H7 (cell line): ENCODE data around the gene BIRC7. TPM values are rescaled to one million over a fixed set of nuclear protein-coding genes. Genes with fewer than 3 reads are reported as not detected.

ENCODE experiments used
- DNase-seq: peaks from one replicate; pipeline ENCODE4 v3.0.0; 2012
- H3K27me3 ChIP-seq: 2 replicates; pipeline ENCODE4 v1.6.0; 2011; ENCODE audit warnings: mild to moderate bottlenecking, low read length; ENCODE audit not compliant: control insufficient read depth, insufficient read depth
- H3K36me3 ChIP-seq: replicated peaks from 2 replicates; pipeline ENCODE4 v1.5.1; 2011; ENCODE audit warnings: low read length; ENCODE audit not compliant: control insufficient read depth, insufficient read depth
- H3K4me3 ChIP-seq: 2 replicates; pipeline ENCODE4 v1.5.1; 2011; ENCODE audit warnings: low read depth, mild to moderate bottlenecking, control low read depth, low read length, moderate library complexity; ENCODE audit not compliant: insufficient read depth
- total RNA-seq: library from RNA; depleted of rRNA; stranded (reverse); fragments of >200 nt; shearing (Covaris generic); gene quantifications from 2 replicates; pipeline ENCODE4 v1.2.3, GENCODE V29; 2014

BIRC7 gene
- total RNA-seq, 1 experiment from 2014 or later, result not detected

DNA sequence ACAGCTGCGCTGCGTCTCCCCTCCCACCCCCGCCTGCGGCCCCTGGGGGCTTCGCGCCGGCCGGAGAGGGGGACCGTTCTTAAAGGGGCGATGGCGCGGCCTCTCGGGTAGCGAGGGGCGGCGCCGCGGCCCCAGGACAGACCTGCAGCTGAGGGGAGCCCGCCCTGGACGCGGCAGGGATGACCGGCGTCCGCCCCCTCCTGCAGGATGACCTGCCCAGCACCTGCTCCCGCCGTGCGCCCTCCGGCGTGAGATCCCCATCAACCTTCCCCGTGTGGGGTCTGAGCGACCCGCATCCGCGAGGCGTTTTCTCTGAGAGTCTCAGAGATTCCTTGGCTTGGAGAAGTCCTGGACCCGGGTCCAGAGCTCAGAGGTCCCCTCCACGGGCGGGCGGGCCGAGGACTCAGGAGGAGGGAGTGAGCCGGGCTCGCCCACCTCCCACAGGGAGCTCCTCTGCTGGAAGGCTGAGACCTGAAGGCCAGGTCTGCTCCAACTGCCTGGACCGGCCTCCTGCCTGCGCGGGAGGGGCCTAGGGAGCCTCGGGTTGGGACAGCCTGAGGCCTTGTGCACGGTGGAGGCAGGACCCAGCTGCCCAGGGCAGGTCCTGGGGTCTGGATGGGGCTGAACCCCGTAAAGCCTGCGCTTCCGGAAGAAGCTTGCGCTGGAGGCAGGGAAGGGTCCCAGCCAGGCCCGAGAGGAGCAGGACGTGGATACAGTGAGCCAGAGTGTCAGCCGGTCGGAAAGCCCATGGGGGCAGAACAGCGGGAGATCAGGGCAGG, 19.1 kb downstream of the BIRC7 start:
- Histone ChIP-seq H3K4me3 (peak overlapping the region; percentile 44), H3K36me3 (no peaks in the 10 kb centered on the region), H3K27me3 (peaks cover 38% of the 10 kb centered on the region)
- peak; percentile 94 for DNase-seq

DNA sequence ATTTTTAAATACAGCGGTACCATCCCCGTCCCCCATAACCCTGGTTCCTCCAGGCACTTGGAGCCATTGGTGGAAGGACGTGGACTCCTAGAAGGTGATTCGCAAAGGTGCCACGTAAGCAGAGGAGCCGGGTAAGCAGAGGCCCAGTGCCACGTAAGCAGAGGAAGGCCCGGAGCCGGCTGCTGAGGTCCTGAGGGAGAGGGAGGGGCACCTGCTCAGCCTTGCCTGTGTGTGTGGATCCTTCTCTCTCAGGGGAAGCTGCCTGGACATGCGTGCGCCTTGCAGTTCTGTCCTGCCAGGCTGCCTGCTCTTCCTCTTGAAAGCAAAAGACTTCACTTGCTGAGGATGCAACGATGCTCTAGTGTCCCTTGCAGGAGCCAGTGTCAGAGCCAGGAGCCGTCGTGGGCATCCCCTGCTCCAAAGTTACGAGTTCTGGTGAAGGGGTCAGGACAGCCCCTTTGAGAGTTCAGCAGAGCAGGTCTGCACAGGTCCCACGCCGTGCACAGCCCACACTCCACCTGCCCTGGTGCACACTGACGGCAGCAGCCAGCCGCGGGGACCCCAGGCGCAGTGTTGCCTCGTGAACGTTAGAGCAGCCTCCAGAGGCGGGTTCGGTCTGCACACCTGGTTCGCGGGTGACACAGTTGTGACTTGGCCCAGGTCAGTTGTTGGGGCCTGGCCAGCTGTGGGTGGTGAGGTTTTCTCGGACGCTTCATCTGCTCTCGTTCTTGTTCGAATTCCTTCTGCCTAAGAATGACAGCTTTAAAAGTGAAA, 20.4 kb downstream of the BIRC7 start:
- DNase-seq, result no peak
- H3K27me3 ChIP-seq, result peaks cover 38% of the 10 kb centered on the region
- H3K4me3 ChIP-seq, result no peak overlapping the region
- H3K36me3 ChIP-seq, result no peaks in the 10 kb centered on the region

DNA sequence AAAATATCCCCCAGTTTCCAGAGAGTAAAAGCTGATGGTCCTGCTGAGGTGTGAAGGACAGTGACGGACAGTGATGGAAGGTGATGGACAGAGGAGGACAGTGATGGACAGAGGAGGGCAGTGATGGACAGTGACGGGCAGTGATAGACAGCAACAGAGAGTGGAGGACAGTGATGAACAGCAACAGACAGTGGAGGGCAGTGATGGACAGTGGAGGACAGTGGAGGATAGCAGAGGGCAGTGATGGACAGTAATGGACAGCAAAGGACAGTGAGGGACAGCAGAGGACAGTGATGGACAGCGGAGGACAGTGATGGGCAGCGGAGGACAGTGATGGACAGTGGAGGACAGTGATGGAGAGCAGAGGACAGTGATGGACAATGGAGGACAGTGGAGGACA, 21.2 kb downstream of the BIRC7 start:
- no peaks in the 10 kb centered on the region for H3K36me3 ChIP-seq
- no peak for DNase-seq
- H3K27me3 ChIP-seq, result peaks cover 36% of the 10 kb centered on the region
- no peak overlapping the region for H3K4me3 ChIP-seq

DNA sequence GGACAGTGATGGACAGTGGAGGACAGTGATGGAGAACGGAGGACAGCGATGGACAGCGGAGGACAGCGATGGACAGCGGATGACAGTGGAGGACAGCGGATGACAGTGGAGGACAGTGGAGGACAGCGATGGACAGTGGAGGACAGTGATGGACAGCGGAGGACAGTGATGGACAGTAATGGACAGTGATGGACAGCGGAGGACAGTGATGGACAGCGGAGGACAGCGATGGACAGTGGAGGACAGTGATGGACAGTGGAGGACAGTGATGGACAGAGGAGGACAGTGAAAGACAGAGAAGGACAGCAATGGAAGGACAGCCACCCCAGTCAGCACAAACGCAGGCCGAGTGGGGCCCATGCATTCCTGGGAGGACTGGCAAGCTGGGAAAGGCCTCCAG, 21.9 kb downstream of the BIRC7 start:
- Histone ChIP-seq H3K36me3 (no peaks in the 10 kb centered on the region), H3K27me3 (peaks cover 30% of the 10 kb centered on the region), H3K4me3 (no peak overlapping the region)
- DNase-seq, result no peak

DNA sequence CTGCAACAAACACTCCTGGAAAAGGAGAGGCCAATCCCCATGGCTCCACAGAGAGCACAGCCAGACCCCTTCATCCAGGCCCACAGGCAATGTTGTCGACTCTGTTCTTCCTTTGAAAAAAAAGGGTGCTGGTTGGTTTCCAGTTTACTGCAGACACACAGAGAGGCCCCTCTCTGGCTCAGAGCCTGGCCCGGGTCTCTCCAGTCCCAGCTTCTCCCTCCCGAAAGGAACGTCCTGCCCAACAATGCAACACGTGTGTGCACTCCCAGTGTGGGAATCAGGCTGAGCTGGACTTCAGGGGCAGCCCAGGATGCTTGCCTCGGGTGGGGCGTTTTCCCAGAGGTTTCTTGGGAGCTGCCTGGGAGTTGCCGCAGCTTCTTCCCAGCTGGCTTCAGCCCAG, 23.1 kb downstream of the BIRC7 start:
- DNase-seq, result no peak
- Histone ChIP-seq H3K36me3 (no peaks in the 10 kb centered on the region), H3K27me3 (peaks cover 19% of the 10 kb centered on the region), H3K4me3 (no peak overlapping the region)

DNA sequence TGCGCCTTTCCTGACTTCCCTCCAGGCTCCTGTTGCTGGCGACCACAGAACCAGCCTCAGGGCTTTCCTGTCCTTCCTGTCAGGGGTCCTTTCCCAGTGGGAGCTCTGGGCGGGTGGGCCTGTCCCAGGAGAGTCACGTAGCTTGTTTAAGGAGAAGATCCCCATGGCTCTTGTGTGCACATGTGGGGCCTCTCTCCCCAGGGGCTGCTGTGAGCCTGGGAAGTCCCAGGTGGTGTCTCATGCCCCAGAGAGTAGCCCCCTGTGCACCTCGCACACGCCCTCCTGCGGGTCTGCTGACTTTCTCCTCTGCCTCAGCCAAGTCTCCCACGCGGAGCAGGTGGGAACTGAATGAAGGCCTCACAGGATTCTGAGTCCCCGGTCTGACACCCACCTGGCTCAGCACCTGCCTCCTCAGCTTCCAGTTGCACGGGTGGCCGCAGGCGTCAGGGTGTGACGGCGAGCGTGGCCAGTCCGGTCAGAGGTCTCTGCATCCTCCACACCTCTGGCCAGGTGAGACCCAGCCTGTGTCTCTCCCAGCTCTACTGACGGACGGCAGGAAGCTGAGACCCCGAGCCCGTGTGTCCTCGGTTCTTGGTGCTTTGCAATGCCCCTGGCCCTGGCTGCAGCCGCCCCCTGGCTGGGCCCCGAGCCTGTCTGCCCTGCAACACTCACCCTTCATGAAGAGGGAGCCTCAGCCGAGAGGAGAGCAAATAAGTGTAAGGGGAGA, 24.2 kb downstream of the BIRC7 start:
- H3K4me3 ChIP-seq, result no peak overlapping the region
- DNase-seq, result no peak
- no peaks in the 10 kb centered on the region for H3K36me3 ChIP-seq
- H3K27me3 ChIP-seq, result peaks cover 9% of the 10 kb centered on the region

DNA sequence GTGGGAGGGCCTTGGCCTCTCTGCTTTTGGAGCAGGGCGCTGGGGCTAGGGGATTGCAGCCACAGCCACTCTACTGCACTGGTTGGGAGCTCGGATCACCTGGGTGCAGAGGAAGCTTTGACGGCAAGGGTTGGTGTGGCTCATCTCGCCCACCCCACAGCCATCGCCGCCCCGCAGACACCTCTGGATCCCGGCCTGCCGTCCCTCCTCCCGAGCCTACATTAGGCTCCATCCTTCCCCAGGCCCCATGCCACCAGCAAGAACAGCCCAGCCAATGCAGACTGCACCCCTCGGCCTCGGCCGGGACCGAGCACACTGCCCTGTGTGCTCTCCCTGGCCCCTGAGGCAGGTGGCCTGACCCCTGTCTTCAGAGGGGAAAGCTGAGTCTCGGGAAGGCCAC, 24.8 kb downstream of the BIRC7 start:
- no peak for DNase-seq
- no peaks in the 10 kb centered on the region for H3K36me3 ChIP-seq

DNA sequence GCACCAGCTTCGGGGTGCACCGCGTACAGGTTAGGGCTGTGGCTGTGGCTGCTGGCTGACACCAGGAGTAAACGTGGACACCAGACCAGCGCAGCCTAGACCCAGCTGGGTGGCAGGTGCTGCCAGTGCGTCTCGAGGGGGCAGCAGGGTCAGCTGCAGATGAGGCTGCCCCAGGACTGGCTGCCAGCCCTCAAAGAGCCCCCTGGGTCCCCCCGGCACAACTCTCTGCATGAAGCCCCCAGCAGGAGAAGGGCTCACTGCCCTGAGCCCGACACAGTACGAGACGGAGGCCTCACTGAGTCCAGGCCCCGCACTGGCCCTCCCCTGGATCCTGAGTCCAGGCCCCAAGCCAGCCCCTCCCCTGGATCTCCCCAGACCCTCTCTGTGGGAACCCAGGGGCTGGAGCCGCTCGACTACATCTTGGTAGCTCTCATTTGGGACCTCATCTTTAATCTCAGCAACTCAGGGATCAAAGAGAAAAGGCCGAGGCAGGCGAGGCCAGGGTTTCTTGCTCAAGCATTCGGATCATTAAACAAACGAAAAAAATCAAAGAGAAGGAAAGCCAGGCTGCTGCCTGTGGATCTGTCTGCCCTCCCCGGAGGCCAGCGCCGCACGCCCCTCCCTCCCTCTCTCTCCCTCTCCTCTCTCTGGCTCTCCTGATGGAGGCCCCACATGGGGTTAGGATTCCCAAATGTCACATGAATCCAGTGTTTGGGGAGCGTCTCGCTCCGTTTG, 25.5 kb downstream of the BIRC7 start:
- no peaks in the 10 kb centered on the region for H3K36me3 ChIP-seq
- no peaks in the 10 kb centered on the region; the same call in 1 of the 2 replicates for H3K27me3 ChIP-seq
- no peak overlapping the region for H3K4me3 ChIP-seq
- no peak for DNase-seq

More for the DNA sequence above, 24.8 kb downstream of the BIRC7 start:
- H3K4me3 ChIP-seq, result no peak overlapping the region
- peaks cover 4% of the 10 kb centered on the region for H3K27me3 ChIP-seq

DNA sequence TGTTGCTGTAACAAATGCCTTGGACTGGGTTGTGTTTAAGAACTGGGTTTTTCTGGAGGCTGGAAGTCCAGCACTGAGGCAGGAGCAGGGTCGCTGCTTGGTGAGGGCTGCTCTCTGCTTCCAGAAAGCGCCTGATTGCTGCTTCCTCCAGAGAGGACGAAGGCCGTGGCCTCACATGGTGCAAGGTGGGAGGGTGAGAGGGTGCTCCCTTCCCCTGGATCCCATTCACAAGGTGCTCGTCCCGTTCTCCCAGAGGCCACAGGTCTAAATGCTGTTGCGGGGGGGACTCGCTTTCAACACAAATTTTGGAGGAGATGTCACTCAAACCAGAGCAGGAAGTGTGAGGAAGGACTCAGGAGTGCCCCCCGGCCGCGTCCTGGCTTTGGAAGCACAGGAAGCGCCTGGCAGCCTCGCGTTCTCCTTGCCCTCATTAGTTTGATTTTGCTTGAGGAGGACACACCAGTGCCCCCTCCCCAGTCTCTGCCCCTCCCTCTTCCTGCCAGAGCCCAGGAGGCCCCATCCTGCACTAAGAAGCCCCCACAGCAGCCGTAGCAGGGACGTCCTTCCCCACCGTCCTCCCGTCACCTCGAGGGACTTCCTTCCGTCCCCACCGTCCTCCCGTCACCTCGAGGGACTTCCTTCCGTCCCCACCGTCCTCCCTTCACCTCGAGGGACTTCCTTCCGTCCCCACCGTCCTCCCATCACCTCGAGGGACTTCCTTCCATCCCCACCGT, 26.3 kb downstream of the BIRC7 start:
- no peaks in the 10 kb centered on the region for H3K27me3 ChIP-seq
- no peaks in the 10 kb centered on the region for H3K36me3 ChIP-seq
- no peak for DNase-seq
- H3K4me3 ChIP-seq, result no peak overlapping the region

DNA sequence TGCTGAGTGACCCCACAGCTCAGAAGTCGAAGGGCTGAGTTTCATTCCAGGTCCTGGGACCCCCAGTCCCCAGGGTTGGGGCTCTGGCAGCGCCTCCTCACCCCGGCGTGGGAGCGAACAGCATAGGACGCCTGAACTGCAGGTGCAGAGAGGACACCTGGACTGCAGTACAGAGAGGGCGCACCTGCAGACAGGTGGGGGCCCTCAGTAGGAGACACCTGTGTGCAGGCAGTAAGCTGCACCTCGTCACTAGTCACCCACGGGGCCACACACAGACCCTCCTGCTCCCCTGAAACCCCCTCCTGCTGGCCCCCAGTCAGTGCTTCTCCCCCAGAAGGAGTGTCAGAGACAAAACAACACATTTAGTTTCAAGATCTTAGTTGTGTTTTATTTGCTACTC, 27.1 kb downstream of the BIRC7 start:
- Histone ChIP-seq H3K27me3 (no peaks in the 10 kb centered on the region), H3K4me3 (no peak overlapping the region), H3K36me3 (no peaks in the 10 kb centered on the region)
- no peak for DNase-seq

DNA sequence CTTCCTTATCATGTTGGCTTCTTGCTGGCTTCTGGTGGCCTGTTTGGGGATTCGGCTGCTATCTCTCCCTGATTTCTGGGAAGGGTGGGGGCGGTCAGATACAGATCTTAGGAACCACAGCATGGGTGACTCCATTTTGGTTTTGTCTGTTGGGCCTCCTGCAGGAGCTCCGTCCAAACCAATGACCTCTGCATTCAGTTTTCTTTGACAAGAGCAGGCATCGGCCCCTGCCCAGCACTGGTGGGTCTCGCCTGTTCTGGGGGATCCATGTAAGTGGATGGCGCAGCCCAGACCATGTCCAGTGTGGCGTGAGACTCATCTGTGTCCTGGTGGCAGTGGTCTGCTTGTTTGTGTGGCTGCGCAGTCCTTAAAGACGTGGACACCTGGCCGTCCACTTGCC, 28.3 kb downstream of the BIRC7 start:
- Histone ChIP-seq H3K27me3 (no peaks in the 10 kb centered on the region), H3K4me3 (no peak overlapping the region)

DNA sequence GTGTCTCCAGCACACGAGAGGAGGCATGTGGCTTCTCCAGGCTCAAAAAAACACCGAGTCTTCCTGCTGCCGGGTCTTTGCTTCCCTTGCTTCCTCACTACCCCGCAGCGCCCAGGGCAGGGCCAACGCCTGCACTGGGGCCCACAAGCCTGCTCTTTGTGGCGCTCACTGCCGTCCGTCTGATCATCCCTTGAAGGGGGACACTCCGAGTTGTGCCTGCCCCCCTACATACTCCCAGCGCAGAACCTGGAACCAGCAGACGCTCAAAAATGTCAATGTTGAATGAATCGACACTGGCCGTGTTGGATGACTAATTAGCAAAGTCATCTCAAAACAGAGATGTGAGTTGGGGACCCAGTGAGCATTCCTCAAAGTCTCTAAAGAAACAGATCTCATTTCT, 28.8 kb downstream of the BIRC7 start:
- no peaks in the 10 kb centered on the region for H3K27me3 ChIP-seq
- DNase-seq, result no peak
- no peak overlapping the region for H3K4me3 ChIP-seq
- no peaks in the 10 kb centered on the region for H3K36me3 ChIP-seq

More for the DNA sequence above, 28.3 kb downstream of the BIRC7 start:
- DNase-seq, result no peak
- no peaks in the 10 kb centered on the region for H3K36me3 ChIP-seq

DNA sequence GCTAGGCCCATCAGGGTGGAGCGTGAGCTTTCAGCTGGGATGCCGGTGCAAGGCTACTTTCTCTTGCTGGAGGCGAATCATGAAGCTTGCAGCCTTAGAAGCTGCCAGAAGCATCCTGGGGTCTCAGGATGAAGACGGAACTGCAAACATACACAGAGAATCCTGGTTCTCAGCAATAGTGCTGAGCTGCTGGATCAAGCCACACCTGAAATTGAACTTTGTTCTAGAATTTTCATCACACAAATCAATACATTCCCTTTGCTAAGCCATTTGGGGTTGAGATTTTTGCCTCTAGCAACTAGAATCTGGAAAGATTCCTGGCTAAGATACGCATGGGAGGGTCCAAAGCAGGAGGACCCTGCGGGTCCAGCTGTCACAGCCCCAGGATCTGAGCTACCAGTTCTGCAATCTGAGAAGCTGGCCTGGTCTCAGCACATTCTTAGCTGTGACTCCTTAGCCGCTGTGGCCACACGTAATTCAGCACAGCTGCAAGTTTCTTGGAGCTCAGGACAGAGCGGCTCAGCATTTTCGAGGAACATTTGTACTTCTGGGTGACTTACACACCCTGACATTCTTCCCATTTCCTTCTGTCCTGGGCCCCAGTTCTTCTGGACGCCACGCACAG, 30.3 kb downstream of the BIRC7 start:
- Histone ChIP-seq H3K27me3 (no peaks in the 10 kb centered on the region), H3K4me3 (no peak overlapping the region), H3K36me3 (no peaks in the 10 kb centered on the region)
- no peak for DNase-seq
